HG02973 (cell line): ENCODE data around the gene DDIAS.
"Not testable (repeated sequence)": the region's sequence is repeated elsewhere in the genome, so short reads cannot be mapped to it uniquely, and the experiment has no call there.

ENCODE experiments used
- ATAC-seq: cut with Tn5 transposase; IDR thresholded peaks from one replicate; pipeline ENCODE4 v1.9.1; 2021; ENCODE audit warnings: moderate library complexity; ENCODE audit not compliant: unreplicated experiment

The DDIAS gene

DNA sequence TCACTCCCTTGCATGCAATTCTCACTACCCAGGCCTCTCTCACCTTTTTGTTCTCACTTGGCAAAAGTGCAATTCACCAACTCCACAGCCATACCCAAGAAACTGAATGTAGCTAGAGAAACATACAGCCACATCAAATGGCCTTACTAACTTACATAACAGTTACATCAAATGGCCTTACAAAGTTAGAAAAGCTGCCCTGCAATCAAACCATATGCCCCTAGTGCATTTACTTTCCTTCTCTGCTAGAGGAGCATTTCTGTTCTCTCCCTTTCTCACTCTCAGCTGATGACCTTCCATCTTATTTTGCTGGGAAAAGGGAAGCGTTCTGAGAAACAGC is 11.6 kb upstream of the DDIAS start:
- ATAC-seq: no peak

DNA sequence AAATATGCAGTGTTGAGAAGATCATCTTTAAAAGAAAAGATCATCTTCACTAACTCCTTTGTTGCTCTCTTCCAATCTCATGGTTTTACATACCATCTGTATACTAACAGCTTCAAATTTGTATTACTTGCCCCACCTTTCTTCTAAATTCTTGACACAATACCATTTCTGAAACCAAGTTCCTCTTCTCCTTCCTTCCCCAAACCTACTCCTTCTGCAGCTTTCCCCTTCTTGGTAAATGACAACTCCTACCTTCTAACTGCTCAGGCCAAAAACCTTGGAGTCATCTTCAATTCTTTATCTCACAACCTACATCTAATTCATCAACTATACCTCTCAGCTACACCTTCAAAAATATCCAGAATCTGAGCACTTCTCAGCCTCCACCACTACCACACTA is 10.6 kb upstream of the DDIAS start:
- no peak for ATAC-seq

DNA sequence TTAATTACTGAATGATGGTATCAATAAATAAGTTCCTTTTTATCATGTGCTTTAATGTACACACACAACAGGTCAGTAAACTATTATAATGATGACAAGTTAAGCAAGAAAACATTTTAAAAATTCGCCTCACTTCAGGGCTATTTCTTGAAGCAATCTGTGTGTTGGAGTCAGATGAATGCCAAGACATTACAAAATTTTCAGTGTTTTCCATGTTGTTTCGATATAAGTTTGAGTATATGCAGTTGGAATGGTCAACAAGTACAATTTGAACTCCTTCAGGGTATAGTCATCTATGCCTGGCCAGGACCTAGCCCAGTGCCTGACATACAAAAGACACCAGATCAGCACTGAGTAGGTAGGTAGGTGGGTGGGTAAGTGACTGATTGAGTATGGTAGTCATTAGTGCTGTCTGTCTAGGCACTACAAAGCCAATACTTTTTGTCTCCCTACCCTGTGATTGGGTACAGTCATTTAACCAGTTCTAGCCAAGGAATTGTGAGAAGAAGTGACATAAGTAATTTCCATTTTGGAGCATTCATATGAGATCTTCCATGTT is 8.8 kb upstream of the DDIAS start:
- ATAC-seq: no peak

DNA sequence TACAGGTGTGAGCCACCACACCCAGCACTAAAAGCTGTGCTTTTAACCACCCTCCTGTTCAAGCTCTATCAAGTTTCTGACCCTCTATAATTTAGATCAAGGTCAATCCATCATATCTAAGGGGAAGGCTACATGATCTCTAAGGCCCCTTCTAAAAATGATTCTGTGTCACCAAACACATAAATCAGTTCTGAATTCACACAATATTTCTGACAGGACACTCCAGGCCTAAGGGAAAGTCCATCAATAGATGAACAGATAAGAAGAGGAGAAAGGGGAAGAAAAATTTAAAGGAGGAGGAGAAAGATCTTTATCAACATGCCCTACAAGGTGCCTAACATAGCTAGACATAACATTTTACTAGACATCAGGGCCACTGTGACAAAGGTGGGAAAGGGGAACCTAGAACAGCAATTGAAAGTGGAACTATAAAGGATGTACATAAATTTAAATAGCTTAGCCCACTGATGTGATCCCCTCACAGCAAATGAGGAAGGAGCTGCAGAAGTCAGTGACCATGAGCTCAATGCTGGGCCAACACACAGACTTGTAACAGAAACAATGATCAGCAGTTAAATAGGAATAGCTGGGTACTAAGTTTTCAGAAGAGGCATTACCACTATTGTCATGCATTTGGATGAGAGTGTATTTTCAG is 6.0 kb upstream of the DDIAS start:
- ATAC-seq: peak; percentile 32

DNA sequence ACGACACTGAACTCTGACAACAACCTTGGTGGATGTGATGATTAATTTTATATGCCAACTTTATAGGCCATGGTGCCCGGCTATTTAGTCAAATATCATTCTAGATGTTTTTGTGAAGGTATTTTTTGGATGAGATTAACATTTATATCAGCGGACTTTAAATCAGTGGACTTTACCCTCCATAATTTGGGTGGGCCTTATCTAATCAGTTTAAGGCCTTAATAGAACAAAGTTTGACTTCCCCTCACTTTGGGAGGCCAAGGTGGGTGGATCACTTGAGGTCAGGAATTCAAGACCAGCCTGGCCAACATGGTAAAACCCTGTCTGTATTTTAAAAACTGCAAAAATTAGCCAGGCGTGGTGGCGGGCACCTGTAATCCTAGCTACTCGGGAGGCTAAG is 5.4 kb upstream of the DDIAS start:
- no peak for ATAC-seq

DNA sequence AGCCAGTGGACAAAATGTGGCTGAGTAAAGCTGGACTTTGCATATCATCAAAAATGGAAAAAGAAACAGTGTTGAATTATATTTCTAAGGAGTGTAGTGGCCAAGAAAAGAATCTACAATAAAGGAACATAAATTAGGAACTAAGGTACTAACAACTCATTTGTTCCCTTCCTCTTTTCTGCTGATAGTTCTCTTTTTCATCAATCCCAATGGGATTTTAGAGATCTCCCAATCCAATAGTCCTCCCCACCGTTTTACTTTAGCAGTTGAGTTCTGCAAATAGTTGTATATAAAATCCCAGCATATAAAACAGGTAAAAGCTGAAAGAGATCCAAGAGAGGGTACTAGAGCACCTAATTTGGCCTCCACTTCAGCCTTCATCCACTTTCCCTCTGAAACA is 3.3 kb upstream of the DDIAS start:
- ATAC-seq: no peak

DNA sequence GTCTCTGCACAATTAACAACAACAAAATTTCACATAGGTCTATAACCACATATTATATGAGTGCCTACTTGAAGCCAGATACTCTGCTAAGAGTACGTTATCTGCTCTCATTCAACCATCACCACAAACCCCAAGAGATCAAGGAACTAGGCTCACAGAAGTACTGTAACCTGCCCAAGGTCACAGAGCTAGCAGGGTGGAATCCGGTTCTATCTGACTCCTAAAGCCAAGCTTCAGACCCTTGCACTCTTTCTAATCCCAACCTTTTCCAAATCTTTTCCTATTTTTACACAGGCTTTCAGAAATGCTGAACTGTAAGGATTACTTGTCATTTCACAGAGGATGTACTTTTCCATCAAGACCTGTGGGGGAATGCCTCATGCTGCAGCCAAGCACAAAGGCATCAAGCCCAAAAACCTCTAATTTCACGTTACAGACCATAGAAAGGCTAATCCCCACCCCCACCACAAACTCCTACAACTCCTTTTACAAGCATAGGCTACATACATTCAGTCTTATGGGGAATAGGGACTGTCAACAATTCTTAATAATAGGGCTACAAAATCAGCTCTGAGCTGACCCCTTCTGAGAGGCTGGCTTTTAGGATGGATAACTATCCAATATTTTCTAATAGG is 2.2 kb upstream of the DDIAS start:
- no peak for ATAC-seq

DNA sequence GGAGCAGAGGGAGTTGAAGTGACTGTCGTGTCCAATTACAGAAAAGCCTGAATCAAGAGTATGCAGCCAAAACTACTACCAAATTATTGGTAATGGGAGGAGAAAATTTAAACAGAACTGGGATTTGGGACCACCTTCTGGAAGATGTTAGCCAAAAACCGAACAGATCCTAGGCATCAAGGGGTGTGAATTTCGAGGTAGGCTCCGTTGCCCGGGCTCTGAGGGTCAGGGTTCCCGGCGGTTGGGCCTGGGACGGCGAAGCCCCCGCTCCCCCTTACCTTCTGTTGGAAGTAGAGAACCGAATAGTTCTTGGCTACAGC is 1.6 kb upstream of the DDIAS start:
- ATAC-seq: no peak

DNA sequence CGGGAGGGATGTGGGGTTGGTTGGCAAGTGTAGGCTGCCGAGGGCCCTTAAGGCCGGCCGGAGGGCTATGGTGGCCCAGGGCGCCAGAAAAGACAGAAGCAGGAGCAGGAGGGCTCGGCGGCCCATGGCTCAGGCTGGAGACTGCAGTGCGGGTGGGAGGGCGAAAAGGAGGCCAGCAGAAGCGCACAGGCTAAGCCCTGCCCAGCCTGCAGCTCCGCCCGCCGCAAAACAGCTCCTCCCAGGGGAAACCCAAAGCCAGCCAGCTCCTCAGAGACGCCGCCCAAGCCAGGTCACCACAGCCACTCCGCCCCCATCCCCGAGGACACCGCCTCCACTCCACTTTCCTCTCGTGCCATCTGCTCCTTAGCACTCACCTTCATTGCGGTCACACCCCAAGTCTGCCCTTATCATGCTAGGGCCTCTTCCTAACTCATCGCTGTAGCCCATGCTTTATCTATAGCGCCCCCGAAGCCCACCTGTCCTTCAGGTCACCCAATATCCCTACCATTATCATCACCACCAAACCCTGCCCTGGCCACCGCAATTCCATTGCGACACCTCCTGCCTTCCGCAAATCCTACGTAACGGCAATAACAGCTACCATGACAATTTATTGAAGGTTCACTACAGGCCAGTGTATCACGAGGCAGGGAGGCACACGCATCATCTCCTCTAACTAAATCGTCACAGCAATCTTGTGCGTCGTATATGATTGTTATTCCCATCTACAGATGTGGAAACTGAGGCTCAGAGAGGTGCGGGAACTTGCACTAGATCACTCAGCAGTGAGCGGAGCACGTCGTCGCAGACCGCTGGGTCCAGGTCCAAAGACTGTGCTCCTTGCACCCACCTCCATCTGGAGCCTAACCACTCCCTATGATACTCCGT is 1.0 kb upstream of the DDIAS start, which contains the start of gene PRCP:
PRCP (minus strand) TSS at position 154 of the 888 bp plus-strand sequence; CDS start at position 126, 28 bp downstream.
- peak; percentile 75 for ATAC-seq

DNA sequence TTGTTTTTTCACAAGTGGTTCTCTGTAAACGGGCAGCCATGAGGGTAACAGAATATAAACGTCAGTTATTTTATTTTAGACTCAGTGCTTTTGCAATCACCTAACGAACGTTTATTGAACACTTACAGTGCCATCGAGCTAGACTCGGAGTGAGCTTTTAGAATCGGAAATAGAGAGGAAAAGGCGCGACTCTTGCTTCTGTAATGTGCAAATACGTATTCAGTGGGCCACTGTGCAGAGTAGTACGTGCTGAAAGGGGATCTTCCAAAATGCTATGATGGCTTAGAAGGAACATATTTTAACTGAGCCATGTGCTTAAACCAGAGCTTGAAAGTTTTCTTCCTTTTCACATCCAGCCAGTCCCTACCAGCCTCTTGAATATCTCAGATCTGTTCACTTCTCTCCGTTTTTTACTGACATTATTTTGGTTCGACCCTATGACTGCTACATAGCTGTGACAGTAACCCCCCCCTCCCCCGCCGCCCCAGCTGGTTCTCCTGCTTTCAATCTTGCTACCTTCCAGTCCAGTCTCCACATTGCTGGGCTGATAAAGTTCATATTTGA is 468 bp downstream of the DDIAS start:
- no peak for ATAC-seq

DNA sequence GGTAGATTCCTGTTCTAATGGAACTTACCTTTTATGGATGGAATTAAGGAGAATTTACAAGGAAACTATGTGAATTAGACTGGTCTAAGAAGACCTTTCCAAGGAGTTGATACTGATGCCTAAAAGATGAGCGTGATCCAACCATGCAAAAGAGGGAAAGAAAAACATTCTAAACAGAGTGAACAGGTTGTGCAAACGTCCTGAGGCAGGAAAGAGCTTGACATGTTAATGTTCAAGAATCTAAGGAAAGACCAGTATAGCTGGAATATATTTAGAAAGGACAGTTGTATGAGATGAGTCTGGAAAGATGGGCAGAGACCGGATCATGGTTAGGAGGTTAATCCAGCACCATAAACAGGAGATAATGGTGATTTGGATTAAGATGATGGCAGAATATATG is 1.3 kb downstream of the DDIAS start:
- no peak for ATAC-seq

DNA sequence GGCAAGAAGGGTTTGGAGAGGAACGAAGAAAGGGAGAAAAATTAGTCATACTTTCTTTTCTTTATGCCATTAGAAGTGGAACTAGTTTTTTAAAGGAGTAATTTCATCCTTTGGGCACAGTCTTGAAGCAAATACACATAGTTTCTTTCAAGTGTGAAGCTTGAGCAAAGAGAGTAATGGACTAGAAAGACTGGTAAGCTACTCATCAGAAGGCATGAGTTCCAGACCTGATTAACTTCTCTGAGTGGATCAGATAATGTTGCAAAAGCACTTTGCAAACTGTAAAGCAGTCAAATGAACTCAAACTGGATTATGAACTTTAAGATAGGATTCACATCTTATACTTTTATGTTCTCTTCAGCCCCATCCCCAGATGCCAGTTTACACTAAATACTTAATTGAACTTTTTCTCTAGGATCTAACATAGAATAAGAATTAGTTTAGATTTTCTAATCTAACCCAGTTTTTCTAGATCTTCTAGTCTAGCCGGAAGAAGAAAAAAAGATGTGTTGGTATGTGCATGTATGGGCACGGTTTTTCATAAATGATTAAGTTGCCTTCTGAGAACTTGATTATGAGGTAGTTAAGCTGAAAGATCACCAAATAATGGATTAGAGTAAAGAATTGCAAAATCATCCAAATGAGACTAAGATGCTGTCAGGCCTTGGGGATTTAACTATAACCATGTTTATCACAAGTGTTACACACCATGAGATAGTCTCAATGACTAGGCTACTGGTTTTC is 2.5 kb downstream of the DDIAS start:
- ATAC-seq: no peak

DNA sequence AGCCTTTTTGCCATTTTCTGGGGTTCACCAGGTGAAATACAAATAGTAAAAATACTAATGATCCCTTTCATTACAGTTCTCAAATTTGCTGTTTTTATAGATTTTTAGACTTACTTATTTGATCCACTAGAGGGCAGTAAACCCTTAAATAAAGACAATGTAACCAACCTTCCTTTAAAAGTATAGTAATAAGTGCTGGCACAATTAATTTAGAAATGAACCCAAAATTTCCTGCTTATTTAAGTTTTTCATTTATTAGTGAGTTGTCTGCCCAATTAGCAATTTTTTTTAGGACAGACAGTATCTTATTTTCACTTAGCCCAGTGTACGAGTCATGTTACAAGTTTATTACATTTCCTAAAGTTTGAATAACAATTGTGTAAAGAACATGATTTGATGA is 4.7 kb downstream of the DDIAS start:
- no peak for ATAC-seq

DNA sequence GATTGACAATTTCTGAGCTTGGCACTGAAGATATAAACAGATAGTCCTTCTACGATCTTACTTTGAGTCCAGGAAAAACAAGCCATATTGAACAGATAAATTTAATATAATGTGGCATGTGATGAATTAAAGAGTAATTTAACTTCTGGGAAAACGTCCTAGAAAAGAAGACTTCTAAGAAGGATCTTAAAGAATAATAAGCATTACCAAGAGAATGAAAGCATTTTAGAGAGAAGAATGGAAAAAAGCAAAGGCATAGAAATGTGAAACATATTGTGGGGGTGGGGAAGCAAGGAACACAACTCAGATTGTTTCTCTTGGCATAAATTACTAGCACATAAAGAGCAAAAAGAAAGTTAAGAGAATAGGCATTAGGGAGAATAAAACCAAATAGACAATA is 5.4 kb downstream of the DDIAS start:
- ATAC-seq: no peak

DNA sequence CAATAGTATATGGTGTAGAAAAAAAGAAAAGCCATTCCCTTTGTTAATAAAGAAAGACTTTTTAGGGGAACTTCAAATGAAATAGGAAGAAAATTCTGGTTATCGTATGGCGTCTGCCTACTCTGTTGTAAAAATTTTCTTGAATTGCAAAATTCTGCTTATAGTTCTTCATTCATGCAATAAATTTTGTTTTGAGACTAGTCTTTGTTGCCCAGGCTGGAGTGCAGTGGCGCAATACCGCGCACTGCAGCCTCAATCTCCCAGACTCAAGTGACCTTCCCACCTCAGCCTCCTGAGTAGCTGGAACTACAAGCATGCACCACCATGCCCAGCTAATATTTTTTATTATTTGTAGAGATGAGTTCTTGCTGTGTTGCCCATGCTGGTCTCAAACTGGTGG is 5.8 kb downstream of the DDIAS start:
- no peak for ATAC-seq

DNA sequence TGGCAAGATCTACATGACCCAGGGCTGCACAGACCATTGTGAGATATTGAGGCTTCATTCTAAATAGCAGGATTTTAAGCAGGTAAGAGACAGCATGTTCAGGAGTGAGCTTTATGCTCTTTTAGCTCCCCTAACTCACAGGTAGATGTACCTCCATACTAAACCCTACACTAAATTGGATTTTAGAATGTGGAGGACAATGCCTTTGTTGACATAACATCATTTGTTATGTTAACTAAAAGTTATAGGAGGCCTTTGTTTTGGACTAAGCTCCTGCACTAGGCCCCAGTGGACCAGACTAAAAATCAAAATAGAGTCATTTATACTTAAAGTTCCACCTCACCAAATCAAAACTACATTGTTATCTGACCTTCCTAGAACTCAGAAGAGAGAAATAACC is 6.8 kb downstream of the DDIAS start:
- no peak for ATAC-seq

DNA sequence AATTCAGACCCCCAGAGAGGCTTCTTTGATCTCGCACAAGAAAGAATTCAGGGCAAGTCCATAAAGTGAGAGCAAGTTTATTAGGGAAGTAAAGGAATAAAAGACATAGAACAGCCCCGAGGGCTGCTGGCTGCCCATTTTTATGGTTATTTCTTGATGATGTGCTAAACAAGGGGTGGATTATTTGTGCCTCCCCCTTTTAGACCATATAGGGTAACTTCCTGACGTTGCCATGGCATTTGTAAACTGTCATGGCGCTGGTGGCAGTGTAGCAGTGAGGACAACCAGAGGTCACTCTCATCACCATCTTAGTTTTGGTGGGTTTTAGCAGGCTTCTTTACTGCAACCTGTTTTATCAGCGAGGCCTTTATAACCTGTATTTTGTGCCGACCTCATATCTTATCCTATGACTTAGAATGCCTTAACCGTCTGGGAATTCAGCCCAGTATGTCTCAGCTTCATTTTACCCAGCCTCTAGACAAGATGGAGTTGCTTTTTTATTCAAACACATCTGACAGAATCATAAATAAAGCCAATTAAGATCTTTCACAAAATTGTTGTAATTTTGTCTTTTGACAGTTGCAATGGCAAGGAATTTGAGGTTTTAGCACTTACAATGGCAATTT is 7.6 kb downstream of the DDIAS start:
- no peak for ATAC-seq

DNA sequence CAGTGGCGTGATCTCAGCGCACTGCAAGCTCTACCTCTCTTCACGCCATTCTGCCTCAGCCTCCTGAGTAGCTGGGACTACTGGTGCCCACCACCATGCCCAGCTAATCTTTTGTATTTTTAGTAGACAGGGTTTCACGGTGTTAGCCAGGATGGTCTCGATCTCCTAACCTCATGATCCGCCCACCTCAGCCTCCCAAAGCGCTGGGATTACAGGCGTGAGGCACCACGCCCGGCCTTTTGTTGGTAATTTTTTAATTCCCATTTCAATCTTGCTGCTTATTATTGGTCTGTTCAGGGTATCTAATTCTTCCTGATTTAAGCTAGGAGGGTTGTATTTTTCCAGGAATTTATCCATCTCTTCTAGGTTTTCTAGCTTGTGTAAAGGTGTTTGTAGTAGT is 18.2 kb downstream of the DDIAS start:
- not testable (repeated sequence) for ATAC-seq

DNA sequence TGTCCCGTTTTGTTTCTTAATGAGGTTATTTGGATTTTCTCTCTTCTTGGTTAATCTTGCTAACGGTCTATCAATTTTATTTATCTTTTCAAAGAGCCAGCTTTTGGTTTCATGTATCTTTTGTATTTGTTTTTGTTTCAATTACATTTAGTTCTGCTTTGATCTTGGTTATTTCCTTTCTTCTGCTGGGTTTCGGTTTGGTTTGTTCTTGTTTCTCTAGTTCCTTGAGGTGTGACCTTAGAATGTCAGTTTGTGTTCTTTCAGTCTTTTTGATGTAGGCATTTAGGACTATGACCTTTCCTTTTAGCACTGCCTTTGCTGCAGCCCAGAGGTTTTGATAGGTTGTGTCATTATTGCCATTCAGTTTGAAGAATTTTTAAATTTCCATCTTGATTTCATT is 18.7 kb downstream of the DDIAS start:
- not testable (repeated sequence) for ATAC-seq

DNA sequence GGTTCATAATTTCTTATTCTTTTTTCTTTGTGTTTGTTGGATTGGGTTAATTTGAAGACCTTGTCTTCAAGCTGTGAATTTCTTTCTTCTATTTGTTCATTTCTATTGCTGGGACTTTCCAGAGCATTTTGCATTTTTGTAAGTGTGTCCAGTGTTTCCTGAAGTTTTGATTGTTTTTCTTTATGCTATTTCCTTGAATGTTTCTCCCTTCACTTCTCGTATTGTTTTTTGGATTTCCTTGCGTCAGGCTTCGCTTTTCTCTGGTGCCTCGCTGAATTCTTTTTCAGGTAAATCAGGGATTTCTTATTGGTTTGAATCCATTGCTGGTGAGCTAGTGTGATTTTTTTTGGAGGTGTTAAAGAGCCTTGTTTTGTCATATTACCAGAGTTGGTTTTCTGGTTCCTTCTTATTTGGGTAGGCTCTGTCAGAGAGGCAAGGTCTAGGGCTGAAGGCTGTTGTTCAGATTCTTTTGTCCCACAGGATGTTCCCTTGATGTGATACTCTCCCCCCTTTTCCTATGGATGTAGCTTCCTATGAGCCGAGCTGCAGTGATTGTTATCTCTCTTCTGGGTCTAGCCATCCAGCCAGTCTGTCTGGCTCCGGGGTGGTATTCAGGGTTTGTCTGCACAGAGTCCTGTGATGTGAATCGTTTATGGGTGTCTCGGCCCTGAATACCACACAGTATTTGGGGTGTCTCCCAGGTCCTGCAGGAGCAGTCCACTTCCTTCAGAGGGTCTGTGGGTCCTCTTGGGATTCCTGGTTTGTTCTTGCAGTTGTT is 21.0 kb downstream of the DDIAS start:
- ATAC-seq: not testable (repeated sequence)
